ENCODE data around the gene SFXN3.

Gene SFXN3

DNA sequence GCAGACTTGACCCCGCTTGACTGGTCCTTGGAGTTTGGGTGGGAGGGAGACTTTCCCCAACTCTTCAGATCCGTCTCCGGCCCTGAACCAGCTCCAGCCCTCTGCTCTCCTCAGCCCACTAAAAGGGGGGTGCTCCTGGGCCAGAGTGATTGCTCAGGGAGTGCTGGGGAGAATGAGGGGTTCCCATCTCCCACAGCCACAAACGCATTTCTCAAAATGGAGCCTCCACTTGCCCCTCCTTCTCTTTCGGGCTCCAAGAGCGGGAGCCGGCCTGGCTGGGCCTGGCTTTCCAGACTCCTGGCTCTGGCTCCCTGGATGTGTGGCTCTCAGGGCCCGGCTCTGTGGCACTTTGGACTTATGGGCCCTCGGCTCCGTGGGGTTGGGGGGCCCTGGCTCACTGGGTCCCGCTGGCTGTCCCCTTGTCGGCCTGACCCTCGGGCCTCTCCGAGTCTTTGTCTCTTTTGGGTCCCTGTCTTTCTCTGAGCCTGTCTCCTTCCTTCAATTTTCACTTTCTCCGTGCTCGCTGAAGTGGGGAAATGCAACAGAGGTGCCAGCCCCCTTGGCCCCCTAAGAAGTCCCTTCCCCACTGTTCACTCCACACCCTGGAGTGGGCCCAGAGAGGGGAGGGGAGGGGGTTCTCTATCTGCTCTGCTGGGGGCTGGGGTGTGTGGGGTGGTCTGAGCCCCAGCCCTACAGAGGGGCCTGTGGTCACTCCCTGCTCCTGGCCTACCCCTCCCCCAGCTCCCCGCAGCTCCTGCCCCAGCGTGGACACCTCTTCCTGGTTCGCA is 30.7 kb upstream of the SFXN3 start:
- DNase-seq = no peak

DNA sequence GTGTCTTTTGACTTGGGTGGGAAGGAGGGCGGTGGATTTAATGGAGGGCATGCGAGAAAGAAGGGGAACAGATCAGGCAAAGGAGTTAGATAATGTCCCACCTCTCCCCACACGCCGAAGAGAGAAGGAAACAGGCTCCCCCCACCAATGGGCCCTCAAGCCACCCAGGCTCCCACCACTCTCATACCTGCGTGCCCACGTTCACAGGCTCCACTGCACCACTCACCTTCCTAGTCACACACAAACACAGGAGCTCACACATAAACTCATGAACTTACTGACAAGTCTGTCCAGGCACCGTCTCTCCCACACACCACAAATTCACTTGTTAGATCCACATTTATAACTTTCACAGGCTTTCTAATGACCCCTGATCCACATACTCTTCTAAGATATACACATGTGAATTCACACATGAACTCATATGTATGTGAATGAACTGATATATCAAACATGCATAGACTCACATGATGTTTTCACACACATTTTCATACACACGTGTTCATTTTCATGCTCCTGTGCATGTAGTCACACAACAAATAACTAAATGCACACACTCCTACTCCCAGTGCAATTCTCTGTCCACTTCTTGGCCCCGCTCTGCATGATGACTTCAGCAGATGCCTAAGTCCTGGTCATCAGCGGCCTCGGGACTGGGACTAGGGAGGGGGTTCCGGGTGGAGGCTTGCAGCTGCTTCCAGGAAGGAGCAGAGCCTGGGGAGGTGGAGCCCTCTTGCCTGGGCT is 29.9 kb upstream of the SFXN3 start:
- DNase-seq = no peak

DNA sequence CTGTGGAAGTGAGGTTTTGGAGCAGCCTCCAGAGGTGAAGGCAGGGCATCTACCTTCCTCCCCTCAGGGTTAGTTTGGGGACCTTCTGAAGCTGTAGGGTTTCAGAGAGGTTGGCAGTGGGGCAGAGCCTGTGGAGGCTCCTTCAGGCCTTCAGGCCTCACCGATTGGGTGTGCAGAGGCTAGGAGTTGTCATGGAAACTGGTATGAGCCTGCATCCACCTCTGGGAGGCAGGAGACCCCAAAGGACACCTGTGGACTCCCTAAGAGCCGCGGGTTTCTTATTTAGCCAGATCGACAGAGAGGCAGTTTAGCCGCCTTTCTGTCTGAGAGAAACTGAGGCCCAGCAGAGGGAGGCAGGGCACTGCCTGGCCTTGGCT is 29.4 kb upstream of the SFXN3 start:
- DNase-seq = no peak

DNA sequence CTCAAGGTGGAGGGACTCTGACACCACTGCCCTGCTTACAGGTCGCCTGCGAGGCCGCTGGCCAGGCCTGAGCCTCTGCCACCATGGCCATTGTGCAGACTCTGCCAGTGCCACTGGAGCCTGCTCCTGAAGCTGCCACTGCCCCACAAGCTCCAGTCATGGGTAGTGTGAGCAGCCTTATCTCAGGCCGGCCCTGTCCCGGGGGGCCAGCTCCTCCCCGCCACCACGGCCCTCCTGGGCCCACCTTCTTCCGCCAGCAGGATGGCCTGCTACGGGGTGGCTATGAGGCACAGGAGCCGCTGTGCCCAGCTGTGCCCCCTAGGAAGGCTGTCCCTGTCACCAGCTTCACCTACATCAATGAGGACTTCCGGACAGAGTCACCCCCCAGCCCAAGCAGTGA is 28.6 kb upstream of the SFXN3 start:
- no peak for DNase-seq

DNA sequence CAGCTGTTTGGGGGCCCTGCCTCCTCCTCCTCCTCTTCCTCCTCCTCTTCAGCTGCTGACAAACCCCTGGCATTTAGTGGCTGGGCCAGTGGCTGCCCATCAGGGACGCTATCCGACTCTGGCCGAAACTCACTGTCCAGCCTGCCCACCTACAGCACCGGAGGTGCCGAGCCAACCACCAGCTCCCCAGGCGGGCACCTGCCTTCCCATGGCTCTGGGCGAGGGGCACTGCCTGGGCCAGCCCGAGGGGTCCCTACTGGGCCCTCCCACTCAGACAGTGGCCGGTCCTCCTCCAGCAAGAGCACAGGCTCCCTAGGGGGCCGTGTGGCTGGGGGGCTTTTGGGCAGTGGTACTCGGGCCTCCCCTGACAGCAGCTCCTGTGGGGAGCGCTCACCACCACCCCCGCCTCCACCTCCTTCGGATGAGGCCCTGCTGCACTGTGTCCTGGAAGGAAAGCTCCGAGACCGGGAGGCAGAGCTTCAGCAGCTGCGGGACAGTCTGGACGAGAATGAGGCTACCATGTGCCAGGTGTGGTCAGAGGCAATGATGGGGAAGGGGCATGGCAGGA is 27.3 kb upstream of the SFXN3 start:
- DNase-seq = no peak

DNA sequence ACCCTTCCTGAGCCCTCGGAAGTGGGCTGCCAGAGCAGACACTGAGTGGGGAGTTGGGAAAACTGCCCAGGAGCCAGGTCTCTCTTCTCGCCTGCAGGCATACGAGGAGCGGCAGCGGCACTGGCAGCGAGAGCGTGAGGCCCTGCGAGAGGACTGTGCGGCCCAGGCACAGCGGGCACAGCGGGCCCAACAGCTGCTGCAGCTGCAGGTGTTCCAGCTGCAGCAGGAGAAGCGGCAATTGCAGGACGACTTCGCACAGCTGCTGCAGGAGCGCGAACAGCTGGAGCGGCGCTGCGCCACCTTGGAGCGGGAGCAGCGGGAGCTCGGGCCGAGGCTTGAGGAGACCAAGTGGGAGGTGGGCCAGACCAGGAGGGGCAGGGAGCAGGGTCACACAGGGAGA is 25.7 kb upstream of the SFXN3 start:
- no peak for DNase-seq

DNA sequence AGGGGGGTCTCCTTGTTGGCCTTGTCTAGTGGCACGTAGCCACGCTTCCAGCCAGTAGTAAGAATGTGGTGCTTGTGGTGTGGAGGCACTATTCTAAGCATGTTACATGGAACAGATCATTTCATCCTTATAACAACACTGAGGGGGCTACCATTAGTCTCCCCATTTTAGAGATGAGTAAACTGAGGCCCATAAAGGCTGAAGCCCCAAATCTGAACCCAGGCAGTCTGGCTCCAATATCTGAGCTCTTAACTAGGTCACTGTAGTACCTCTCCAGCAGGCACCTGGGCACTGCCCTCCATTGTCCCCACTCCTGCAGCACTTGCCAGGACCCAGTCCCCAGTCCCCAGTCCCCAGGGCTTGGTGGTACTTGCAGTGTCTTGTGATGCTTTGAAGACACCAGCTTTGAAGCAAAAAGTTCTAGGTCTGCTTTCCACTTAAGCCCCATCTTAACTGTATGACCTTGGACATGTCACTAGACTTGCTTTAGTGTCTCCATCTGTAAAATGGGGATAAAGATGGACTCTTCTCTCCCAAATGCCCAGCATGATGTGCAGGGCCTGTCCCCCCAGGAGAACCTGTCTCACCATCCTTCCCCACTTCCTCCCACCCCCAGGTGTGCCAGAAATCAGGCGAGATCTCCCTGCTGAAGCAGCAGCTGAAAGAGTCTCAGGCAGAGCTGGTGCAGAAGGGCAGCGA is 25.0 kb upstream of the SFXN3 start:
- no peak for DNase-seq

DNA sequence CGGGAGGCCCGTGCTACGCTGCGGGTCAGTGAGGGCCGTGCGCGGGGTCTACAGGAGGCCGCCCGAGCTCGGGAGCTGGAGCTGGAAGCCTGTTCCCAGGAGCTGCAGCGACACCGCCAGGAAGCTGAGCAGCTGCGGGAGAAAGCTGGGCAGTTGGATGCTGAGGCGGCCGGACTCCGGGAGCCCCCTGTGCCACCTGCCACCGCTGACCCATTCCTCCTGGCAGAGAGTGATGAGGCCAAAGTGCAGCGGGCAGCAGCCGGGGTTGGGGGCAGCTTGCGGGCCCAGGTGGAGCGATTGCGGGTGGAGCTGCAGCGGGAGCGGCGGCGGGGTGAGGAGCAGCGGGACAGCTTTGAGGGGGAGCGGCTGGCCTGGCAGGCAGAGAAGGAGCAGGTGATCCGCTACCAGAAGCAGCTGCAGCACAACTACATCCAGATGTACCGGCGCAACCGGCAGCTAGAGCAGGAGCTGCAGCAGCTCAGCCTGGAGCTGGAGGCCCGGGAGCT is 24.4 kb upstream of the SFXN3 start:
- no peak for DNase-seq

DNA sequence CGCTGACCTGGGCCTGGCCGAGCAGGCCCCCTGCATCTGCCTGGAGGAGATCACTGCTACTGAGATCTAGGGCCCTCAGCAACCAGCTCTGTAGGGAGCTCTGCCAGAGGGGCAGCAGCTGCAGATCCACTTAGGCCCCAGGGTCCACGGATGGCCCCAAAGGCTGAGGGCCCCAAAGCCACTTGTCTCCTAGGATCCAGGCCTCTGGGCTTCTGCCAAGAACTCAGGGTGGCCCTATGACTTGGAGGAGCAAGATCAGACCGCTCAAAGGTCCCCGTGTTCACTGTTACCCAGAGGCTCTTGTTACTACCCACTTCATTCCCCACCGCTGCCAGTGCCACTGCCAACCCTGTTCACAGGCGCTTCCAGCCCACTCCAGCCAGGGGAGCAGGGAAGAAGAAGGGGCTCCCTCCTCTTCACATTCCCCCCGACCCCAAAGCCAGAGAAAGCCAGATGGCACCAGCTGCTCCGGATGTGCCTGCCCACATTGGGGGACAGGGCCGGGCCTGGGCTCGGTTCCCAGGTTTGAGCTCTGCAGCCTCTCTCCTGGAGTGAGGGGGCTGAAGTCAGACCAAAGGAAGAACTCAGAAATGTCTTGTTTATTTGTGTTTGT is 23.8 kb upstream of the SFXN3 start:
- DNase-seq = no peak

DNA sequence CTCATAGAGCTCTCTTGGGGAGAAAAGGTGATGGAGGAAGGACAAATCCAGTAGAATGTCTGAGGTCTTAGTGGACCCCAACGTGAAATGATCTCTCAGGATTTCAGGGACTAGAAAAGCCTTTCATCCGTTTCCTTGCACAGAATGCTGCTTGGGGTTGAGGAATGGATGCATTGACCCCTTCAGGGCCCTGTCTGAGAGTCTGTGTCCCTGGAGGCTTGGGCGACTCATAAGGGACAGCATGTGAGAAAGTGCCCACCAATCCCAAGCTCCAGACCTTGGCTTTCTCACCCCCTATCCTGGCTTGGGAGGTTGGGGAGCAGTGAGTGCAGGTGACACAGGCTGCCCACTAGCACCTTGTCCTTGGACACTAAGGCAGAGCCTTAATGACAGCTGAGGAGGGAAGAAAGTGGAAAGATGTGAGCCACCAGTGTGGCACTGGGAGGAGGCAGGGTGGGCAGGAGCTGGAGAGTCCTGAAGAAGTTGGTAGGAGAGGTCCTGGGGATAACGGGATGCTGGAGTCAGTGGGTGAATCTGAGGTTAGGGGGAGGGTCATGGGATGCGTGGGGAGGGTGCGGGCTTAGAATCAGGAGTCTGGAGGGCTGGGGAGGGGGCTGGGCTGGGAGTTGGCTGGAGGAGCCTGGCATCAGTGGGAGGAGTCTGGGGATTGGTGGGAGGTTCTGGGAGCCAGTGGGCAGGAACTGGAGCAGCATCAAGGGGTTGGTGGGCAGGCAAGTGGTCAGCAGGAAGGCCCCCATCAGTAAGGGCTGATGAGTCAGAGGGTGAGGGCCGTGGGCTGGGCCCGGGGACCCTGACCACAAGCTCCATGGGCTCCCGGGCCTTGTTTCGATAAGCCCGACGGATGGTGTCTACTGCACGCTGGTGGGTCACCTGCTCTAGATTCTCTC is 22.9 kb upstream of the SFXN3 start:
- no peak for DNase-seq

DNA sequence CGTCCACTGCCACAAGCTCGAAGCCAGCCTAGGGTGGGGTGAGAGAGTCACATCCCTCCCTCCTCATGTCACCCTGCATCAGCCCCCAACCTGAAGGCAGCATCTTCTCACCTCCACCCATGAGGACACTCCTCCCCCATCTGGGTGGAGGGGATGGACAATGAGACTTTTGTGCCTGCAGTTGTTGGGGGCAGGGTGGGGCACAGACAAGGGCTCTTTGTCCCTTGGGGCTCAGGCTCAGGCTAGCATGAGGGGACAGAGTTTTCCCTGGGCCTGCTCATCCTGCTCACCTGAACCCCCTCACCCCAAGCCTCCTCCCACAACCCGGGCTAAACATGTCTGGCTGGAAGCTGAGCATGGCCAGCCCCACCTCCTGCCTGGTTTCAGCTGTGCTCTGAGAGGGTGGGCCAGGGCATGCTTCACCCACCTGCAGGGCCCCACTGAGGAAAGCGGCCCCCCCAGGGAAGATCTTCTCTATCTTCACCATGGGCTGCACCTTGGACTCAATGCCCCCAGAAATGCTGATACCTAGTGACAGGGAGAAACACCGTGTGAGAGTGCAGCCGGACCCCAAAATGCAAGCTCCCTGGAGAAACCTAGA is 22.1 kb upstream of the SFXN3 start:
- no peak for DNase-seq

DNA sequence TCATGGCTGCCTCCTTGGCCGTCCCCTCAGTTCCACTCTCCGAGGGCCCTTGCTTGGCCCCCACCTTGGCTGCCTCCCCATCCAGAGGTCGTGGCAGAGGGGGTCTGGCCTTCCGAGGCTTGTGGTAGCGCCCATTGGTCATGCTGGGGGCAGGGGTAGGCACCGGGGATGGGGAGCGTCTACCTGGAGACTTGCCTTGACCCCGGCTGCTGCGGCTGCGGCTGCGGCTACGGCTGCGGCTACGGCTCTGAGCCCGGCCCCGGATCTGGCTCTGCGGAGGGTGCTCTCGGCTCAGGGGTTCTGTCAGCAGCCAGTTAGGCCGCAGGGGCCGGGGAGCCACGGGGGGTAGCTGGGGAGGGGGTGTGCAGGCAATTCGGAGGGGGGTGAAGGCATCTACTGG is 20.7 kb upstream of the SFXN3 start:
- no peak for DNase-seq

DNA sequence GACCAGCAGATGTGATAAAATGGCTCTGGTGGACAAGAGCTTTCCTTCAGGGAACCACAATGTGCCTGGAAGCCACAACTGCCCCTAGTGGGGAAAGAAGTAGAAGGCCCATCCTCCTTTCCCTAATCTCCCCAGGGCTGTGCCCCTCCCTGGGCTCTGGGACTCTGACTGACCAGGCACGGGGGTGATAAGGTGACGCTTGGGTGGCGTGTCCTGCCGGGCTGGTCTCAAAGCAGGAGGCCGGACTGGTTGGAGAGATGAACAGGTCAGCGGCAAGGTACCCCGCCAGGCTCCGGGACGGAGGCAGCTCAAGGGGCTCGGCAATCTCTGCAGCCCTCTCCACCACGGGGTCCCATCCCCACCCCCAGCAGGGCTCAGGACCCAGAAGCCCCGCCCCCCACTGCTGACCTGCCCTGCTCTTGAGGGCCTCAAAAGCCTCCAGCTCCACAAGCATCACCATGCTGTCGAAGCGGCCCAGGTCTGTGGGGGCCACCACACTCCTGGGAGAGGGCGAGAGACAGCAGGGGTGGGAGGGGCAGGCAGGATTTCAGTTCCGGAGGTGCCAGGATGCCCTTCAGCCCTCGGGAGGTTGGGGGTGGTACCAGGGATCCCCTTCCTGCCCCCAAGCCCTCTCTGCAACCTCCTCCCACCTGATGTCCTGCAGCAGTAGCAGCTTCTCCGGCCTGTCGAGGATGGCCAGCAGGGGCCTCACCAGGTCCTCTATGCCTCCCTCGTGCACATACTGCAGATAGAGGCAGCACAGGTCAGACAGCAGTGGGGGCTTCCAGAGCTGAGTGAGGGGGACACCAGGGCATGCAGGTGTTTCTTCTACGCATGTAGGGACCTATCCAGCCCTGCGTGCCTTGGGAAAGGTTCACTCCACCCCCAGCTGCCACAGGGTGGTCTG is 19.3 kb upstream of the SFXN3 start:
- no peak for DNase-seq

DNA sequence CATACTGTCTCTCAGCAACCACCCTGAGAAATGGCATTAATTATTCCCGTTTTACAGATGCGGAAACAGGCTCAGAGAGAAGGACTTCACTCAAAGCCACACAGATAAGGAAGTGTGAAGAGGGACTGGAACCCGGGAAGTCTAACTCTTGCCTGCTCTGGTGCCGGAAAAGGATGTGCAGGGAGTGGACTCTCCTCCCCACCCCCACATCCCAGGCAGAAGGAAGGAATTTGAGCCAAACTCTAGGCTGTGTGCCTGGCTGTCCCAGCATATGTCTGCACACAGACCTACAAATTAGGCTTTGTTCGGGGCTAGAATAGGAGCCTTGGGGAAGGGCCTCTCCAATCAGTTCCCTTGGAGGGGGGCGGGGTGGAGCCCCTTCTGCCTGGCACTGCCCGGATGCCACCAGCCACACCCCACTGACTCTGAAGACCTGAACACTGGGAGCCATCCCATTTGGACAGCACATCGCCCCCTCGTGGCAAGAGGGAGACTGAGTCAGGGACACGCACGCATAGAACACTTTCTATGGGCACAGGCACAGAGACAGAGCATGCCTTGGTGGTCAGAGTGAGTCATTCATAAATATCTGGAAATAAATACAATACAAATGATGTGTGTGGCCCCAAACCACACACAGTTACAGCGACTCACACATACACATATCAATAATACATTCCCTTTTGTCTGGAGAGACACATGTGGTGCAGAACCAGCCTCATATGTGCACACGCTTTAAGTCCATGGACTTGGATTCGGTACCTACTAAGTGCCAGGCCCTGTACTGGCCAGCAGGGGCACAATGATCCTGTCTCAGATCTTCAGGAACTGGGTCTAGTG is 18.3 kb upstream of the SFXN3 start:
- DNase-seq = peak; percentile 33 to 89

DNA sequence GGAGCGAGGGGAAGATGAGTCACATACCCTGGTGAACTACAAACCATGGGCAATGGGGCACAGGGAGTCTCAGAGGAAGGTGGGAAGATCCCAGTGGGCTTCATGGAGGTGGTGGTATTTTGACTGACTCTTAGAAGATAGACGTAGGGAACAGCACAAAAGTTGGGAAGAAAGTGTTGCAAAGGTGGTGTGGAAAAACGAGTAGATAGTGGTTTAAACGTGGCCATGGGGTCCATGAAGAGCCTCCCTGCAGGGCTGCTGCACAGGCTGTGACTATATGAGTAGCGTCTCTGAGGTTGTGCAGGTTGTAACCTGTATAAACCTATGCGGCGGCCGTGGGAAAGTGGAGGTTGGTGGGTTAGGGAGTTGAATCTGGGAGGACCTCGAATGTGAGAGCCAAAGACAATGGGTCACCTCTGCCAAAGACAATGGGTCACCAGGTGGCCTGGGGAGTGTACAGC is 17.6 kb upstream of the SFXN3 start:
- no peak for DNase-seq

DNA sequence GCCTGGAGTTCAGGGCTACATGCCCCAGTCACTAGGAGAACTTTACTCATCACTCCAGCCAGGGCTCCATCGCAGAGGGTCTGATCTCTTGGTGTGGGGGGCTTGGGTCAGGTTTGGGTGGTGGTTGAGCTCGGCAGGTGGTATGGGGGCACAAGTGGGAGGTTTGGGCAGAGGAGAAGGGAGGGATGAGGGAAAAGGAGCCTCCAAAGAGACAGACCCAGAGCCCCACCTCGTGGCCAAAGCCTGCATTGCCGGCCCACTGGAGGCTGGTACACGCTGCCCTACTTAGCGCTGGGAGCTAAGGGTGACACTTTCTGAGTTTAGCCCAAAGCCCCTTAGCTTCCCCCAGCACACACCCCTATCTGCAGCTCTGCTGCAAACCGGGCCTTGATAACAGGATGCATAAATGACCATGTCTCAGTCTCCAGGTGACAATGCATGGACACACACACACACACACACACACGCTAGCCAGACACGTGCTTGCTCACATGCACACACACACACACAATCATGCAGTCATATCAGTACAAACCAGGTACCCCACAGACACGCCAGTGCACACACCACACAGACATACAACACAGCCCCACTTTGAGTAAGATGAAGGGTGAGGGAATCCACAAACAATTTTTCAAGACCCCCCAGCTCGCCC is 16.7 kb upstream of the SFXN3 start:
- DNase-seq = peak; percentile 53 to 54

DNA sequence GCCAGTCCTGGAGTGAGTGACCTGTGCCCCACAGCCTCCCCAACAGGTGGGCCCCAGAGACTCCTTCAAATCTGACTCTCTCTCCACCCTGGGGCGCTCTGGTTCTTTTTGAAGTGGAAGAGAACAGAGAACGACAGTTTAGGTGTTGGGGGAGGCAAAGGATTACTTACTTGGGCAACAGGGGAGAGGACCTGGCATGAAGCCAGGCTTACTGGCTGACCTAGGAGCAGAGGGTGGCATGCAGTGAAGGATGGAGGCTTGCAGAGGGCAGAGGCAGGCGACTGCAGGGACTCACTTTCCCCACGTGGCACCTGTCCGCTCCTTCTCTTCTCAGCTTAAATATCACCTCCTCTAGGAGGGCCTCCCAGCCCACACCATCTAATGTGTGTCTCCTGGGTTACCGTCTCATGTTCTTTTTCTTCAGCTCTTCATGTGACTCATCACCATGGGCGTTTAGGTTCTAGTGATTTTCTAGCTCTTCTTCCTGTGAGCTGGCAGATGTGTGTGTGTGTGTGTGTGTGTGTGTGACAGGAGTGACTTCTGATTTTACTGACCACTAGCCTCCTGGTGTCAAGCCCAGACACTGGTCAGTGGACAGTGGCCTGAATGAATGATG is 16.0 kb upstream of the SFXN3 start:
- peak in 1 of 2 donors; percentile 52 for DNase-seq

DNA sequence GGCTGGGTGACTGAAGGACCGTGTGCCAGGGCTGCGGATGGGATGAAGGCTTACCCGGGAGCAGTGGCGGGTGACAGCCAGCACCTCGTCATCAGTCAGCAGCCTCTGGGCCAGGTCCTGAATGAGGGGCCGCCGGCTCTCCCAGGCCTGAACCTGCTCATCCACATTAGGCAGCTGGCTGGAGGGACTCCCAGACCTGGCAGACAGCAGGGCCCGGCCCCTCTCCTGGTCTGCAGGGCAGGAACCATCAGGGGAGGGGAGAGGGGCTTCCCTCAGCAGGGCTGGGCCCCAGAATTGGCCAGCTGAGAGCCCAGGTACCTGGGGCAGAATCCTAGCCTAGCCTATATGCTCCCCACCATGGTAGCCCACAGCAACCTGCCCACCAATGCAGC is 15.5 kb upstream of the SFXN3 start:
- DNase-seq = no peak
